ENCODE results near the gene C17orf100.

- TF ChIP-seq CTCF (IDR thresholded peaks at IDR 0.05) (no peak), POLR2A (IDR thresholded peaks at IDR 0.05) (no peak), POLR2AphosphoS5 (IDR thresholded peaks at IDR 0.05) (no peak), EP300 (IDR thresholded peaks at IDR 0.05) (no peak)
These were observed 48.7 kb downstream of the C17orf100 start for GRCh38 chr17:6699997-6700947.

Measured in suprapubic skin (tissue), 4 donors.